WI38 (cell line): ENCODE results near the gene MAP3K7CL.

ENCODE experiments used
- H3K4me3 ChIP-seq: 2 replicates; pipeline ENCODE4 v1.5.1; 2011; ENCODE audit warnings: low read depth, mild to moderate bottlenecking, control low read depth, low read length
- TF ChIP-seq, protein P1 (sequence below): IDR thresholded peaks from 2 replicates; pipeline ENCODE4 v1.5.1; 2012; ENCODE audit warnings: low read depth, mild to moderate bottlenecking, control low read depth, low read length

MAP3K7CL gene

DNA sequence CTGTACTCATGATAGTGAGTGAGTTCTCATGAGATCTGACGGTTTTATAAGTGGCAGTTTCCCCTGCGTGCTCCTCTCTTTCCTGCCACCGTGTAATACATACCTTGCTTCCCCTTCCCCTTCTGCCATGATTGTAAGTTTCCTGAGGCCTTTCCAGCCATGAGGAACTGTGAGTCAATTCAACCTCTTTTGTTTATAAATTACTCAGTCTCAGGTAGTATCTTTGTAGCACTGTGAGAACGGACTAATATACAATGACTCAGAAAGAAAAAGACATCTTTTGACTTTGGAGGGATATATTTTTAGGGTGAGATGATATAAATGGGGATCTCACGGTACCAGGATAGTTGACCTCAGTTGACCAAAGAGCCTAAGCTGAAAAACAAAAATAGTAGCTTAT lies 93.6 kb downstream of the MAP3K7CL start:
- H3K4me3 ChIP-seq = no peak overlapping the region
- TF ChIP-seq, protein P1, sequence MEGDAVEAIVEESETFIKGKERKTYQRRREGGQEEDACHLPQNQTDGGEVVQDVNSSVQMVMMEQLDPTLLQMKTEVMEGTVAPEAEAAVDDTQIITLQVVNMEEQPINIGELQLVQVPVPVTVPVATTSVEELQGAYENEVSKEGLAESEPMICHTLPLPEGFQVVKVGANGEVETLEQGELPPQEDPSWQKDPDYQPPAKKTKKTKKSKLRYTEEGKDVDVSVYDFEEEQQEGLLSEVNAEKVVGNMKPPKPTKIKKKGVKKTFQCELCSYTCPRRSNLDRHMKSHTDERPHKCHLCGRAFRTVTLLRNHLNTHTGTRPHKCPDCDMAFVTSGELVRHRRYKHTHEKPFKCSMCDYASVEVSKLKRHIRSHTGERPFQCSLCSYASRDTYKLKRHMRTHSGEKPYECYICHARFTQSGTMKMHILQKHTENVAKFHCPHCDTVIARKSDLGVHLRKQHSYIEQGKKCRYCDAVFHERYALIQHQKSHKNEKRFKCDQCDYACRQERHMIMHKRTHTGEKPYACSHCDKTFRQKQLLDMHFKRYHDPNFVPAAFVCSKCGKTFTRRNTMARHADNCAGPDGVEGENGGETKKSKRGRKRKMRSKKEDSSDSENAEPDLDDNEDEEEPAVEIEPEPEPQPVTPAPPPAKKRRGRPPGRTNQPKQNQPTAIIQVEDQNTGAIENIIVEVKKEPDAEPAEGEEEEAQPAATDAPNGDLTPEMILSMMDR = no peak
